ENCODE measurements around the gene REPIN1.

REPIN1 gene

DNA sequence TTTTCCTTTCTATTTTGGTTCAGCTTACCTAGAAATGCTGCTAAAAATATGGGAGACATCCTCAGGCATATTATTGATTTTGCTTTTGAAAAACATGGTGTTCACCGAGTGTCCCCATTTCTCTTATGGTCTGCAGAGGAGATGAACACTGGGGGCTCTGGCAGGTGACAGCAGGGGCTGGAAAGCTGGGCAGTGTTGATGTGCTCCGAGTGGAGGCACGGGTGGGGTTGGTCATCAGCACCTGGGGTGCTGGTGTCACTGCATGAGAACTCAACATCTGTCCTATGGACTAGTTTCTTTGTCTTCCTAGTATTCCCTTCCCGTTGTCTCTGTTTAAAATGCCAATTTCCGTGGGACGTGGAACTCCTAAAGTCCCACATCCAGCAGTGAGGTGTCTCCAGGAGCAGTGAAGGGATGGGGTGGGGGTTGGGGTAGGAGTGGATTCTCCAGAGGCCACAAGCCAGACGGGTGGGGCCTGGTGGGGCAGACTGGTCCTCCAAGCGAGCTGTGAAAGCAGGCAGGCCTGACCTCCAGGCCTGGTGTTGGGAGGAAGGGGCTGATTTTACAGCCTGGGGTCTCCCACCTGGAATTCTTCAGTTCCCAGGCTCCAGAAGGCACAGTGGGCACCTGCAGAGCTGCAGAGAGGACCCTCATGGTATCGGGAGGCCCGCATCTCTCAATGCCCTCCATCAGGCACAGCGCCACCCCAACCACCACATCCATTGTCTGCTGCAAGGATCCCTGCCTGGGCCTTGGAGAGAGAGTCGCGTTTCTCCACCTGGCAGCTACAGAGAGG, 35.0 kb downstream of the REPIN1 start:
- no peak overlapping the region for H3K27ac ChIP-seq
- no peak for DNase-seq (ENCODE audit: low read depth, low spot score)

DNA sequence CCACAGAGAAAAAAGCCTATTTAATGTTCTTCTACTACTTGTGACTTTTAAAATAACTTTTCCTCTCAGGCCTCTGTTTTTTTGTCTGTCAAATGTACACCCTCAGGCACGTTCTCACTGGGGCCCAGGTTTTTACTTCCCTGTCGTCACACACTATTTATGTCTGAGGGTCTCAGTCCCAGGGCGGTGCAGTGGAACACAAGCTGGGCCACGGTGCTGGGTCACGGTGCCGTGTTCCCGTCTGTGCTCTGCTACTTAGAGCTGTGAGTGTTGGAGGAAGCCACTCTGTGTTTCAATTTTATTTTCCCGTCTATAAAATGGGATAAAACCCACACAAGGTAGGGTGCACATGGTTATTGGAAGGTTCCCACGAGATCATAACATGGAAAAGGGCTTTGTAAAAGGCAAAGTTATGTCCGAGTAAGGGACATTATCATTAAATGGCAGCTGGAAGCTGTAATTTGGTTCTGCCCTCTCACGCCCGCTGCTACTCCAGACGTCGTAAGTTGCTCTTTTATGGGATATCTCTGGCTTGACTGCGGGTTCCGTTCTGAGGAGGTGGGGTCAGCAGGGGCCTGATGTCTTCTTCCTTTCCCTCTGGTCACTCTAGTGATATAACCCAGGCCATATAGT, 35.7 kb downstream of the REPIN1 start:
- DNase-seq (ENCODE audit: low read depth, low spot score) = no peak
- no peak overlapping the region for H3K27ac ChIP-seq

DNA sequence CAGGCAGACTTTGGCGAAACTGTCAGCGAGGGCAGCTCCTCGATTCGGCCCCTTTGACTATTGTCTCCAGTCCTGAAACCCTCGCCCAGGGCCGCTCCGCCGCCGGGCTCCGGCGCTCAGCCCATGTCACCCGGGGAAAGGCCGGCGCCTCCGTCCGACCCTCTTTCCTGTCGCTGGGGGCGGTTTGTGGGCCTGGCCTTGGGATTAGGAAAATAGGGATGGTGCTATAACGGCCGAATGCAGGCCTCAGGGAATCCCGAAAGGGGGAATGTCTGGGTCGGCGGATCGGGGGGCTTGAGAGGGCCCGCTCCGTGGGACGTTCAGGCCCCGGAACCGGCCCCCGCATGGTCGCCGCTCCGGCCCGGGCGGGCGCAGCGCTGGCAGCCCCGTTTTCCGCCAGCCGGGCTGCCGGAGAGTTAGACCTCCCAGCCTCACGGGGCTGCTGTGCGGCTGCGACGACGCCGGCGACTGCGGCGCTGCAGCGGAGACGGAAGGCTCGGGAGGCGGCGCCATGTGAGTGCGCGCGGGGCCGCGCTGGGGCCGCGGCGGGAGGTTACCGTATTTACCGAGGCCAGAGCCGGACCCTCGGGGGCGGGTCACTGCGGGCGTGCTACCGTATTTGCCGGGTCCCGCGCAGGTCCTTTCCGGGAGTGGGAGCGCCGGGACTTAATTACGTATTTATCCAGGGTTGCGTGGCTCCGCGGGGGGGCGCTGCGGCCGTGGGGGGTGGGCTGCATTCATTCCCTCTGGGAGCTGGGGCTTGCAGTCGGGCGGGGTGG, 36.4 kb downstream of the REPIN1 start:
- H3K27ac ChIP-seq = no peak overlapping the region
- no peak for DNase-seq (ENCODE audit: low read depth, low spot score)

DNA sequence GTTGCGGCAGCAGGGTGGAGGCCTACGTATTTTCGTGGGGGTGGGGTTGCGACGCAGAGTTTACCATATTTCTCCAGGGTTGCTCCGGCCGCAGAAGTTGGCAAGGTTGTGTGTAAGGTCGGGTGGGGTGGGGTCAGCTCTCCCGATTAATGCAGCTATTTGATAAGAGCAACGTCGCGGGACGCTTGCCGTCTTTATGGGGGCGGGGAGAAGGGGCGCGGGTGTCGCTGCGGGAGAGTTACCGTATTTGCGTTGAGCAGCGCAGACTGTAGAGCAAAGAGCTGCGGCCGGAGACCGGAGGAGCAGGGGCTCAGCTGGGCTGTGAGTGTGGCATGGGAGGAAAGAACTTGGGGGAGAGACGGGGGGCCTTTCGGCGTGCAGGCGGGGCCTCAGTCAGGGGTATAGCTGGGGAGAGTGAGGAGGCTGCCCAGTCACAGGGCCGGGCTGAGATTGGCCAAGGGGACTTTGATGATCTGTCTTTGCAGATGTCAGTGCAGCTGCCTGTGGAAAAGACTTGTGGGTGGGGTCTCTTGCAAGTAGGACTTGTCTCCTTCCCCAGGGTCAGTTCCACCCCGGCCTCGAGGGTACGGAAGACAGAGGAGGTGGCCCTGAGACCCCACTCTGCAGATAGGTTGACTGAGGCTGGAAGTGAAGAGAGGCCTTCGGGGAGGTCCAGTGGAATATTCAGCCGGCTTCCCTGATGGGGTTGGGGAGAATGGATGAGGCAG, 37.1 kb downstream of the REPIN1 start:
- no peak overlapping the region for H3K27ac ChIP-seq
- DNase-seq (ENCODE audit: low read depth, low spot score) = no peak

DNA sequence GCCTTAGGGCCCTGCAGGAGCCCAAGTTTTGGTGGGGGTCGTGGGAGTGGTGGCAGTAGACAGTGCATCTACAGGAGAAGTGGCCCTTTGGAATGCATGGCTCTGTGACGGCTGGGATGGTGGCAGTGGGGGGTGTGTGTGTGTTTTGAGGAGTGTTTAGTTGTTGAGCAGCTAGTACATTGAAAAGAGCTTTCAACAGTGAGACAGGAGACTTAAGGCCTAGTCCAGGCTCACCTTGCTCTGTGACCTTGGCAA, 37.6 kb downstream of the REPIN1 start:
- DNase-seq (ENCODE audit: low read depth, low spot score) = no peak
- H3K27ac ChIP-seq = no peak overlapping the region

DNA sequence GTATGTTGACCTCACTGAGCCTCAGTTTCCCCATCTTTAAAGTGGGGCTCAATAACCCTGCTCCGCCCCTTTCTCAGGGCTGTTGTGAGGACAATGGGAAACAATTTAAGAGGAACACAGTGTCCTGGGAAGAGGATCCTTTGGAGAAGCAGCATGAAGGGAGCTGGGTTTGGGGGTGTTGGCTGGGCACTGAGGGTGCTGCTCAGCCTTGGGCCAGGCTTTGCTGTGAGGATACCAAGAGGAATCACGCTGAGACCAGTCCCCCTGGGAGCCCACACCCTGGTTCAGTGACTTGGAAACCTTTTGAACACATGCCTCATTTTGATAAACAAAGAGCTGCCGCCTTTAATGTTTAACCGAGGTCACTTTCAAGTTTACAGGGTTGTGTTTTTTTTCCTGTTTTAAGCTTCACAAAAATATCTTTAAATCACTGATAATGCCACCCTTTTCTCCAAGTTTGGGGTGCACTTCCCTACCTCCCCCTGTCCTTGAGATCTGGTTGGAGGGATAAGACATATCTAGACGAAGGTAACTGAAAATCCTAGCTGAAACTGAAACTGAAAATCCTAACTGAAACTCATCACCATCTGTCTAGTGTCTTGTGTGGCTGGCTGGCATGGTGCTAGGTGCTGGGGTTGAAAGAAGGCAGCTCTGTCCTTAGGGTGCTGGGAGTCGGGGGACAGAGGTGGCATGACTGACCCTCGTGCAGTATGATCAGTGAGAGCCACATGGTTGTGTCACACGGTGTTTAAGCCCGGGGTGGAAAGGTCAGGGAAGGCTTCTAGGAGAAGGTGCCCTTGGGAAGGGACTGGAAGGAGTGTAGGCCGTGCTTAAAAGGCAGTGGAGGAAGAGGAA, 38.2 kb downstream of the REPIN1 start:
- no peak for DNase-seq (ENCODE audit: low read depth, low spot score)
- H3K27ac ChIP-seq = no peak overlapping the region

DNA sequence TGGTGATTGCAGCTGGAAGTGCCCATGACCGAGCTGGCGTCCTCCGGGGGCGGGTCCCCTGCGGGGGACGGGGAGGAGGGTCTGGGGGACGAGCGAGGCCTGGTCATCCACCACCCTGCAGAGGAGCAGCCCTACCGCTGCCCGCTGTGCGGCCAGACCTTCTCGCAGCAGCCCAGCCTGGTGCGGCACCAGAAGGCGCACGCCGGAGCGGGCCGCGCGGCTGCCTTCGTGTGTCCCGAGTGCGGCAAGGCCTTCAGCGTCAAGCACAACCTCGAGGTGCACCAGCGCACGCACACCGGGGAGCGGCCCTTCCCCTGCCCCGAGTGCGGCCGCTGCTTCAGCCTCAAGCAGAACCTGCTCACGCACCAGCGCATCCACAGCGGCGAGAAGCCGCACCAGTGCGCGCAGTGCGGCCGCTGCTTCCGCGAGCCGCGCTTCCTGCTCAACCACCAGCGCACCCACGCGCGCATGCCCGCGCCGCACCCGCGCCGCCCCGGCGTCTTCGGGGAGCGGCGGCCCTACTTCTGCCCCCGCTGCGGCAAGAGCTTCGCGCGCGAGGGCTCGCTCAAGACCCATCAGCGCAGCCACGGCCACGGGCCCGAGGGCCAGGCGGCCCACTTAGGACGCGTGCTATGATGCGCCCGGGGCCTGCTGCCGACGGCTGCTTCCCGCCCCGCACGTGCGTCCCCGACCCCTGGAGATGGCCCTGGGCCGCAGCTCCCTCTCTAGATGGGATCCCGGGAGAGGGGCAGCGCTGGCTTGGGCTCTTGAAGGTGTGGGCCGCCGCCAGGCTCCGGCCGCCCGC, 39.2 kb downstream of the REPIN1 start:
- H3K27ac ChIP-seq = no peak overlapping the region
- no peak for DNase-seq (ENCODE audit: low read depth, low spot score)

DNA sequence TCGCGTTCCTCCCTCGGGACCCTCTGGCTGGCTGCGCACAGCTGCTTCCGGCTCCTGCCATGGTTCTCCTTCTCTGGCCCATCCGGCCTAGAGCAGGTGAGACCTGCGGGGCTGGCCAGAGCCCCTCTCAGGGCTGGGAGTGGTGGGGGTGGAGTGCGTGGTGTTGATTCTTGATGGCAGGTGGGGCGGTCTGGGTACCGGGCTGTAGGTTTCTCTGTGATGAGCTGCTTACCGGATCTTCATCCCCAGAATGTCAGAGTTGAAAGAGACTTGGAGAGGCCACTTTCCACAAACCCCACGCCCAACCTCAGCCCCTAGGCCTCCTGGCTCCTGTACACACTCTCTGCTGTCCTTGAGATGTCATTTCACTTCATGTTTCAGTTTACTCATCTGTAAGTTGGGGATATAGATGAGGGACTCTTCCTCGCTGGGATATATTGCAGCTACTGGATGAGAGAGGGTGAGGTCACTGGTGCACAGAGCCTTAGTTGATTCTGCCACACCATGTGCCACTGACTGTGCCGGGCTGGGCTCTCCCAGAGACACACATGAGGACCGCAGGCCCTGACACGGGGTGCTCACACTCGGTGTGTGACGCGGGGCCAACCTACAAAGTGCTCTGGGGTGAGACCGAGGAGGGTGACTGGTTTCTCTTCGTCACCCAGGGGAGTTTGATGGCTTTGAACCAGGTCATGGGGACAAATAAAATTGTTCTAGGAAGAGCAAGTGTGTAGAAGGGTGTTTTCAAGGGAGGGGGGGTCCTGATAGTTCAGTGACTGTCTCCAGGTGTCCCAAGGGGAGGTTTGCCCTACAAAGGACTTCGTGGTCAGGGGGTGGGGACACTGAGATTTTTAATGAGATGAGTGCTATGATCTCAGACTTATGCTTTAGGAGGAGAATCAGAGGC, 40.0 kb downstream of the REPIN1 start:
- no peak overlapping the region for H3K27ac ChIP-seq
- no peak for DNase-seq (ENCODE audit: low read depth, low spot score)

DNA sequence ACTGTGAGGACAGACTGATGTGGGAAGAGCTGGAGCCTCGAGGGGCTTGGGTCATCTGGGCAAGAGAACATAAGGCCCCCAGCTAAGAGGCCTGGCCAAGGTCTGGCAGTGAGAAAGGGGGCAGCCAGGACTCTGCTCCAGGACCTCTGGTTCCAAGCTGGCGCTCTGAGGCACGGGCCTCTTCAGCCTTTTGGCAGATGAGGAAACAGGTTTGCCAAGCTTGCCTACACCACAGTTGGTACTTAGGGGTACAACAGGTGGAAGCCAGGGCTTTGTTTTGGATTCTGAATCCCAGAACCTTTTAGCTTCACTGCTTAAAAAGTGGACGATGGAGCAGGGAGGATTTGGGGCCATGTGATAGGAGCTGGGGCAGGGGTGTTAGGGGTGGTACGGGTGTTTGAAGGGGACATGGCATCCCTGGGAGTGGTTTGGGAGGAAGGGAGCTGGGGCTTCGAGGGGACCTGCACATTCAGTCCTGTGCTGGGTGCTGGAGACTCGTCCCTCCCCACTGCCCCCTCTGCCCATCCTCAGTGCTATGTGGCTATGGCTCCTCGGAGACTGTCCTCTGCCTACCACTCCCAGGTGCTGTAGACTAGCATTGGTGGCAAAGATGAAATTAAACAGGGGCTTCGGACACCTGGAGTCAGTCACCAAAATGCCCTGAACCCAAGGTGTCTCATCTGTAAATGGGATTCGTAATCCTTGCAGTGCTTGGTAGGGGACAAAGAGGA, 40.8 kb downstream of the REPIN1 start:
- H3K27ac ChIP-seq = no peak overlapping the region
- DNase-seq (ENCODE audit: low read depth, low spot score) = no peak

DNA sequence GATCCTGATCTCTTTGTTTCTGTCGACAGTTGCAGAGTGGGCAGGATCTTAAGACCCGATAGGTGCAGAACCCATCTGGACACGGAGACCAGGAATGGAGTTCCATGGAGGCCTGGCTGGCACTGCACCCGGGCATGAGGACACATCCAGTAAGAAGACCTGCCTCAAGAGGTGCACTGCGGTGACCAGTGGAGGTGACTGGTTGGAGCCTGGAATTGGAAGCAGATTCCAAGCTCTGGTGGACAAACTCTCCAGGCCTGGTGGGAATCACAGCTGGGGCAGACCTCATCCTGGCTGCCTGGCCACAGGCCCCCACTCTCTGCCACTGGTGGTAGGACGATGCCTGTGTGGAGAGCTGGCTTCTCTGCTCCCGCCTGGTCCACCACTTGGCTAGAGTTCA, 41.5 kb downstream of the REPIN1 start:
- no peak for DNase-seq (ENCODE audit: low read depth, low spot score)
- no peak overlapping the region for H3K27ac ChIP-seq

DNA sequence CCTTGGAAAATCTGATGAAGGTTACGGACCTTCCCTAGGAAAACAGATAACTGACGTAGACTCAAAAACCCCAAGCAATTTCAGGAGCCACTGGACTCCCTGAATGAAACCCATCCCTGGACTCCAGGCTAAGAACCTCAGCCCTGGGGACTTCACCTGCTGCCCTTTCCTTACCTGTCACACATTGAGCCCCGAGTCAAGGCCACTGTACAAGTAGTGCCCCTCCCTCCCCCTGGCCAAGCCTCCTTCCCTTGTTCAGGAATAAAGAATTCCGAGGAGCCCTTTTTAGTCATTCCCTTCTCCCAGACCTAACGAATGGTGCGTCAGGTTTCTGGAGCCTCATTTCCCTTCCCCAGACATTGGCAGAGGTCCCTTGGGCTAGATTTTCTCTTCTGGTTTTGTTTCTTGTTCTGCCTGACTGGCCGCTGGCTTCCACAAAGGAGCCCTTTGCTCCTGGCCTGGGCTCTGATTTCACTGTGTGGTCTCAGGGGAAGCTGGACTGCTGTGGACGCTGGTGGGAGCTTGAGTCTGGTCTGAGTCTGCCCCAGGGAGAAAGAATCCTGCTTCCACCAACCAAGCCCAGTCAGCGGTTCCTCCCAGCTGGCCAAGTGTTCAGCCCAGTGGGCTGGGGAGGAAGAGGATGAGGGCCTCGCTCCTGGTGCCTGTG, 42.2 kb downstream of the REPIN1 start:
- DNase-seq (ENCODE audit: low read depth, low spot score) = no peak
- no peak overlapping the region for H3K27ac ChIP-seq

DNA sequence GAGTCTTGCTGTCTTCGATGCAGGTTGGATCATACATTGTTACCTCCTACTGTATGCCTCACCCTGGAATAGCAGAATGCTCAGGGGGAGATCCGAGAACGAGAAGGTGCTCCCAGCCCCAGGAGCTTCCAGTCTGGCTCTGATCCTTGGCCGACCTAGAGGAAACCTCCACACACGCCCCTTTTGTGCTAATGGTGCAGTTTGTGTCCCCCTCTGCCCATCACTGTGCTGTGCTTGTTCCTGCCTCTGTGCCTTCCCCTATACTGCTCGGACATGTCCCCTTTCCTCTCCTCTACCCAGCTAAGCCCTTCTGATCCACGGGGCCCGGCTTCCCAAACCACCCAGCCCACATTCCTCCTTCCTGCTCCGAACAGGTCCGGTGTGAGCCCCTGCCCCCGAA, 43.0 kb downstream of the REPIN1 start:
- no peak overlapping the region for H3K27ac ChIP-seq
- no peak for DNase-seq (ENCODE audit: low read depth, low spot score)

DNA sequence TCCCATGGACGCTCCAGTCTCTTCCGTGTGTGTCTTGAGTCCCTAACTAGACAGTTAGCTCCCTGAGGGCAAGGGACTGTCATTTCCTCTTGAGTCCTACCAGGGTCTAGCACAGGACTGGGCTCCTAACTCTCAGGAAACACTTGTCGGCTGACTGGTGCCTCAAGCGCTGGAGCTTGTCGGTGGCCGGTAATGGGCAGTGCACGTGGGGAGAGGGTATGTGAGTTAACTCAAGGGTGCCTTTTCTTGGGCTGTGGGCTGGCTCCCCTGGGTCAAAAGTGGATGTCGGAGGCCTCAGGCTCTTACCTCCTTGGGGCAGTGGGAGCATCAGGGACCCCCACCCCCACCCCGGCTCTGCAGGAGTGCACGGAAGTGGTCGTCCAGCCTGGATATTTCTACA, 43.4 kb downstream of the REPIN1 start:
- no peak overlapping the region for H3K27ac ChIP-seq
- no peak for DNase-seq (ENCODE audit: low read depth, low spot score)

DNA sequence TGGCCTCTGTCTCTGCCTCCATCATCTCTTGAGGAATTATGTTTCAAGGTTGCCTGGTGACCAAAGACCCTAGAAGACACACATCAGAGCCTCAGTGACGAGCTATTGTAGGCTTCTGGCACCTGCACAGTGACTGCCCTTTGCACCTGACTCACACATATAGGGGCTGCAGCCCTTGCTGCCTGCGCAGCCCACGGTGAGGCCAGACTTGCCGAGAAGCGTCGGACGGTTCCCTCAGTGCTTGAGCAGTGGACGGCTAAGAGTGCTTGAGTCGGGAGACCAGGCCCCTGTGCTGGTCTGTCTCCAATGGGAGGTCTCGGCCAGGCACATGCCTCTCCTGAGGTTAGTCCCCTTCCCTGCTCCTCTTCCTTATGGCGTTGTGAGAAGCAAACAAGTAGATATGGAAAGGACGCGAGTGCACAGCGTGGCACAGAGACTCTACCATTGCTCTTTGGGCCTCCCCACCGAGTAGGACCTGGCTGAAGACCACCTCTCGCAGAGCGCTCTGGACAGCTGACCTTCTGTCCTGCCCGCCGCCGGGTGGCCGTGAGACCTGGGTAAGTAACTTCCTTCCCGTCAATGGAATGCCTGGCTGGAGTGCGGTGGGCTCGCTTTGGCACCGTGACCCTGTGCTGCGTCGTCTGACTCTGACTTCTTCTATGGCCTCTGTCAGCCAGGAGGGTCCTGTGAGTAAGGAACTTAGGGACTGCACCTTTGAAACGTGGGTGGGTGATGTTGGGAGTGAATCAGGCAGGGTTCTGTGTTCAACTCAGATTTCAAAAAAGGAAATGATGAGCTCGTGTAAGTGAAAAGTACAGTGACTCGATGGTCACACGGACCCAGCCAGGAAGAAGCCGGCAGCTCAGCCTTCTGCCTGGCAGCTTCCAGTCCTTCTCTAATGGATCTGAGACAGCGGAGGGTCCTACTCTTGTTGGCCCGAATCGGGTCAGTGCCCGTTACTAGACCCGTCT, 44.2 kb downstream of the REPIN1 start:
- no peak for DNase-seq (ENCODE audit: low read depth, low spot score)
- H3K27ac ChIP-seq = no peak overlapping the region

DNA sequence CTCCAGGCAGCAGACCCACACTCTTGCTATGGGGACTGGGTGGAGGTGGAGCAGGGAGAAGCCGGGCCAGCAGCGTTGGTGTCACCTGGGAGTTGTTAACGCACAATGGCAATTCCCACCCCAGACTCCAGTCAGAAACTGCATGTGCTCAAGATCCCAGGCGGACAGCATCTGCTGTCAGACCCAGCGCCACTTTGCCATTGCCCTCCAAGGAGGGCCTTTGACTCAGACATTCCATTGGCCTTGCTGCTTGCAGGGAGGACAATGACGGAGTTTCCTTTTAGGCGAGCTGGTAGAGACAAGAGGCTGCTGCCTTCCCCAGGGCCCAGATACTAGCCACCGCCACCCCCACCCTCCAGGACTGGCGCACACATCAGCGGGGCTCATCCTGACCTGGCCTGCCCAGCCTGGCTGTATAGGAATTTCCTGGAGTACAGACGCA, 45.0 kb downstream of the REPIN1 start:
- DNase-seq (ENCODE audit: low read depth, low spot score) = no peak
- H3K27ac ChIP-seq = no peak overlapping the region

All from epithelial cell of prostate (primary cell).